Small intestine (tissue), 7 donors: ENCODE data around the gene FAM177B. TPM values are rescaled to one million over a fixed set of nuclear protein-coding genes. Genes with fewer than 3 reads are reported as not detected.

Experiments used
- DNase-seq, 2 donors: peaks; one replicate each; pipeline versions ENCODE4 v3.0.0 to v3.0.0-alpha.2; 2013
- FAIRE-seq: peaks from 2 replicates; lab custom pipeline; 2012; peaks lifted over from hg19 to GRCh38; lab: Jason Lieb, UNC
- H3K27ac ChIP-seq, 3 donors: one replicate each; pipeline ENCODE4 v1.5.1; 2013; ENCODE audit warnings: low read length in 2 of 3, mild to moderate bottlenecking in 2 of 3, control low read depth in 1 of 3, inconsistent platforms in 1 of 3, low read depth in 1 of 3, moderate library complexity in 1 of 3
- H3K27me3 ChIP-seq, 3 donors: one replicate each; pipeline ENCODE4 v1.6.1; 2013; ENCODE audit warnings: low read length in 3 of 3, inconsistent platforms in 1 of 3; ENCODE audit not compliant: control insufficient read depth in 3 of 3, insufficient read depth in 3 of 3
- H3K36me3 ChIP-seq, 3 donors: one replicate each; pipeline ENCODE4 v1.6.1; 2013; ENCODE audit warnings: low read length in 3 of 3, inconsistent platforms in 1 of 3, low read depth in 1 of 3, mild to moderate bottlenecking in 1 of 3, moderate library complexity in 1 of 3; ENCODE audit not compliant: control insufficient read depth in 3 of 3, insufficient read depth in 2 of 3
- H3K4me1 ChIP-seq, 3 donors: one replicate each; pipeline ENCODE4 v1.6.1; 2013; ENCODE audit warnings: low read length in 2 of 3, inconsistent platforms in 1 of 3, low read depth in 1 of 3, mild to moderate bottlenecking in 1 of 3, moderate library complexity in 1 of 3; ENCODE audit not compliant: control insufficient read depth in 3 of 3, insufficient read depth in 2 of 3
- H3K4me3 ChIP-seq, 3 donors: one replicate each; pipeline ENCODE4 v1.5.1; 2013; ENCODE audit warnings: low read length in 3 of 3, control low read depth in 1 of 3, inconsistent platforms in 1 of 3, low read depth in 1 of 3, mild to moderate bottlenecking in 1 of 3, moderate library complexity in 1 of 3
- H3K9me3 ChIP-seq, 2 donors: one replicate each; pipeline ENCODE4 v1.6.1; 2013; ENCODE audit warnings: low read depth in 1 of 2, low read length in 1 of 2; ENCODE audit not compliant: control insufficient read depth in 2 of 2, insufficient read depth in 1 of 2
- WGBS, 3 donors: extraction: QIAGEN DNeasy Blood & Tissue Kit; methylation state at CpG; one replicate each; pipeline ENCODE4 v1.1.7; 2013; 5-methylcytosine and 5-hydroxymethylcytosine counted together
- polyA plus RNA-seq, 4 donors: library from polyadenylated mRNA; stranded (reverse) in 3 of 4; unstranded in 1 of 4; fragments of 200-250 nt in 3 of 4; fragments of 120-200 nt in 1 of 4; gene quantifications; one replicate each; pipeline versions ENCODE4 v1.2.1 to v1.2.3, GENCODE V29; 2013
- donor health status: healthy with polysubstance abuse.
- donor health status: control.
- donor health status: control.
- donor health status: Bipolar disorder and iron deficiency.
- donor health status: healthy.

Gene FAM177B
- polyA plus RNA-seq, 4 donors, result 3.8 to 16.5 (median 8.5) TPM

GRCh38 chr1:222792744-222793143, 55.7 kb downstream of the FAM177B start:
- WGBS, 3 donors, result 8 to 11% (median 9%) methylated on average over 2 of the region's 2 CpGs
- no peak for FAIRE-seq

GRCh38 chr1:222794656-222795474, 57.9 kb downstream of the FAM177B start:
- Histone ChIP-seq H3K27ac (no peak overlapping the region), H3K27me3 (no peaks in the 10 kb centered on the region), H3K9me3 (peaks cover 0 to 6% of the 10 kb centered on the region in 2 donors), H3K4me3 (no peak overlapping the region), H3K36me3 (no peaks in the 10 kb centered on the region), H3K4me1 (peaks cover 0 to 3% (median 0%) of the 10 kb centered on the region in 3 donors)
- no peak for FAIRE-seq
- WGBS, 3 donors, result 77 to 85% (median 81%) methylated on average over 6 of the region's 6 CpGs
- DNase-seq, result peak in 1 of 2 donors; percentile 82

More at GRCh38 chr1:222792744-222793143, 55.7 kb downstream of the FAM177B start:
- Histone ChIP-seq H3K4me3 (no peak overlapping the region), H3K9me3 (peaks cover 0 to 6% of the 10 kb centered on the region in 2 donors), H3K36me3 (no peaks in the 10 kb centered on the region), H3K4me1 (peaks cover 0 to 3% (median 0%) of the 10 kb centered on the region in 3 donors), H3K27me3 (no peaks in the 10 kb centered on the region), H3K27ac (no peak overlapping the region)
- peak in 1 of 2 donors; percentile 28 for DNase-seq

- DNase-seq (no peak), FAIRE-seq (no peak)
- no peaks in the 10 kb centered on the region for H3K36me3 ChIP-seq
- H3K9me3 ChIP-seq, result peaks cover 0 to 6% of the 10 kb centered on the region in 2 donors
- no peak overlapping the region for H3K27ac ChIP-seq
- no peaks in the 10 kb centered on the region for H3K27me3 ChIP-seq
- H3K4me1 ChIP-seq, result peaks cover 0 to 3% (median 0%) of the 10 kb centered on the region in 3 donors
- no peak overlapping the region for H3K4me3 ChIP-seq
Measured at GRCh38 chr1:222798116-222798515, 61.1 kb downstream of the FAM177B start.

GRCh38 chr1:222798975-222799374, 62.0 kb downstream of the FAM177B start:
- Histone ChIP-seq H3K27me3 (no peaks in the 10 kb centered on the region), H3K4me3 (no peak overlapping the region), H3K36me3 (no peaks in the 10 kb centered on the region), H3K4me1 (peaks cover 0 to 3% (median 0%) of the 10 kb centered on the region in 3 donors), H3K9me3 (peaks cover 0 to 6% of the 10 kb centered on the region in 2 donors), H3K27ac (no peak overlapping the region)
- DNase-seq, result peak in 1 of 2 donors; percentile 32
- WGBS, 3 donors, result 40 to 64% (median 50%) methylated on average over 4 of the region's 4 CpGs
- no peak for FAIRE-seq

Other genes with a start within 250 kb of the FAM177B start
- under 1 TPM in 2 of 4 donors, not detected in 2; 0.04 to 0.30 TPM for gene HHIPL2, start 189.1 kb upstream of the FAM177B start, polyA plus RNA-seq
- gene TAF1A, start 147.3 kb upstream of the FAM177B start, polyA plus RNA-seq, result 10 to 100 TPM in 1 of 4 donors, 1 to 10 TPM in 2, under 1 TPM in 1; 0.45 to 12.3 (median 2.4) TPM
- 10 to 100 TPM; 14.3 to 58.8 (median 23.0) TPM for gene MIA3, start 119.1 kb upstream of the FAM177B start, polyA plus RNA-seq
- gene AIDA, start 24.7 kb upstream of the FAM177B start, polyA plus RNA-seq, result 10 to 100 TPM; 26.5 to 38.1 (median 30.9) TPM
- gene BROX, start 24.6 kb upstream of the FAM177B start, polyA plus RNA-seq, result 10 to 100 TPM; 22.0 to 43.3 (median 25.2) TPM
- gene DISP1, start 77.8 kb downstream of the FAM177B start, polyA plus RNA-seq, result 1 to 10 TPM; 2.3 to 7.5 (median 3.3) TPM